Measurements from ENCODE around the gene MPDU1.
"Not testable (repeated sequence)": the region's sequence is repeated elsewhere in the genome, so short reads cannot be mapped to it uniquely, and the experiment has no call there.

MPDU1 gene

DNA sequence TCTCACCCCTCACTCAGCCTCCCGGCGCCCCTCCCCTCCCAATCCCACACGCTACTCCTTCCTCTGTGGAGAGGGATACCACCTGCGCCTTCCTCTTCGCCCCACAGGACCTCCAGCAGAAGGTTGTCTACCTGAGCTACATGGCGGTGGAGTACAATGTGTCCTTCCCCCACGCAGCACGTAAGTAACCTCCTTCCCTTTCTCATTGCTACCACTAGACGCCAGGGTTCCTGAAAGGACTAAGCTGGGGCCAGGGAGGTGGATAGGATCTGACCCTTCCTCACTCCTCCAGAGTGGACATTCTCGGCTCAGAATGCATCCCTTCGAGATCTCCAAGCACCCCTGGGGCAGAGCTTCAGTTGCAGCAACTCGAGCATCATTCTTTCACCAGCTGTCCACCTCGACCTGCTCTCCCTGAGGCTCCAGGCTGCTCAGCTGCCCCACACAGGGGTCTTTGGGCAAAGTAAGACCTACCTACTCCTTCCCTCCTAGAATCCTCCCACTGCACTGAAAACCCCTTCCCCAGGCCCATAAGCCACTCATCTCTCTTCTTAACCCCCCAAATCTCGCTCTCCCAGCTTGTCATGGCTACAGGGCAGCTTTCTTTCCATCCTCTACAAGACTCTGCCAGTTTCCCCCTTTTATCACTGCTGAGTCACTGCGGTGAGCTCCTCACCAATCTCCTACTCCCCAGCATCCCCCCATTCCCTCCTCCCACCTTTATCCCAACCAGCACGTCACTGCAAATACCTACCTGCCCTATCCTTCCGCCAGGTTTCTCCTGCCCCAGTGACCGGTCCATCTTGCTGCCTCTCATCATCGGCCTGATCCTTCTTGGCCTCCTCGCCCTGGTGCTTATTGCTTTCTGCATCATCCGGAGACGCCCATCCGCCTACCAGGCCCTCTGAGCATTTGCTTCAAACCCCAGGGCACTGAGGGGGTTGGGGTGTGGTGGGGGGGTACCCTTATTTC is 2.8 kb upstream of the MPDU1 start:
- DNase-seq (ENCODE audit: low read depth in 2 of 2): no peak

DNA sequence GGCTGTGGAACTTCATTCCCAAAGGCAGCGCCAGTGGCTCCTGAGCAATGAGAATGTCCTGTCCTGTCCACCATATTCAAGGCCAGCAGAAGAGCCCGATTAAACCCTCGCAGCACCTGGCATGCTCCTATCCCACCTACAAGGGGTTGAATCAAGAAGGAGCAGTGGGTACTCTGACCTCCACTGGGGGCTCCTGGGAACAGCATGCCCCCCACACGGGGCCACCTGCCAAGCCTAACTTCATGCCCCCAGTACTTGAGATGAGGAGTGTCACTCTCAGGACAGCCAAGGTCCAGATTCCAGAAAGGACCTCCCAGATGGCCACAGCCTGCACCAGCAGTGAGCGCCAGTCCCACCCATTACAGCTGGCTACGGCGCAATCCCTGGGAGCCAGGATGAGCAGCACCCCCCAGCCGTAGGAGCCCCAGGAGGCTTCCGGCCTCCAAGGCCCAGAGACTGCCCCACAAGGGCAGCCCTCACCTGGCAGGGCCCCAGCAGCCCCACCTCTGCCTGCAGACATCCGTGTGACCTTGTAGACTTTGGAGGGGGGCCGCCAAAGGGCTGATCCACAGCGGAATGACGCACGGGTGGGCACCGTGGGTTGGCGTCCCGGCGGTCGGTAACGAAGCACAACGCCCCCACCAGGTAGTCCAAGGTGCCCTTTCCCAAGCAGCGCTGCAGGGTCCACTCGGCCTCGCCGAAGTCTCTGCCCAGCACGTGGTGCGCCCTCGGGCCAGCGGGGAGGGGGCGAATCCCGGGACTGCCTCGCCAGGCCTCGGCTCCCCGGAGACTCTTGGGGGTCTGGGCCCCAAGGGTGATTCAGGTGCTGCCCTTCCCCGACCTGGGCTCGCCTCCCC is 1.0 kb upstream of the MPDU1 start:
- no peak for DNase-seq (ENCODE audit: low read depth in 2 of 2)

DNA sequence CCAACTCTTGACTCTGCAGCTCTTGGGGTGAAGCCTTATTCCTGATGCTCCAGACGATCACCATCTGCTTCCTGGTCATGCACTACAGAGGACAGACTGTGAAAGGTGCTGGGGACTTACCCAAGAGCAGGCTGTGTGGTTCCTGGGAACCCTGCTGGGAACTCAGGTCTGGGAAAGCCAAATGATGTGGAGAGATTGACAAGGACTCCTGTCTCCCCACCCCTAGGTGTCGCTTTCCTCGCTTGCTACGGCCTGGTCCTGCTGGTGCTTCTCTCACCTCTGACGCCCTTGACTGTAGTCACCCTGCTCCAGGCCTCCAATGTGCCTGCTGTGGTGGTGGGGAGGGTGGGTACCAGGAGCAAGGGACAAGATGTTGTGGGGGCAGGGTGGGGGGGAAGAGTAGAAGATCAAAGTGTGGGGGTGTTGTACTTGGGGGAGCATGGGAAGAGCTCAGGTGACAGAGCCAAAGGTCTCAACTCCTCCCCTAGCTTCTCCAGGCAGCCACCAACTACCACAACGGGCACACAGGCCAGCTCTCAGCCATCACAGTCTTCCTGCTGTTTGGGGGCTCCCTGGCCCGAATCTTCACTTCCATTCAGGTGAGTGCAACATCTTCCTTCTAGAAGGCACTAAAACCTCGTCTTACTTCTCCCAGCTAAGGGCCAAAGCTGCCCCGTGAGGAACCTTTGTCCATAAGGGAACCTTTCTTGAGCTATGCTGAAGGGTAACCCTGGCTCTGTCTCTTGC is 3.2 kb downstream of the MPDU1 start:
- no peak for DNase-seq (ENCODE audit: low read depth in 2 of 2)

DNA sequence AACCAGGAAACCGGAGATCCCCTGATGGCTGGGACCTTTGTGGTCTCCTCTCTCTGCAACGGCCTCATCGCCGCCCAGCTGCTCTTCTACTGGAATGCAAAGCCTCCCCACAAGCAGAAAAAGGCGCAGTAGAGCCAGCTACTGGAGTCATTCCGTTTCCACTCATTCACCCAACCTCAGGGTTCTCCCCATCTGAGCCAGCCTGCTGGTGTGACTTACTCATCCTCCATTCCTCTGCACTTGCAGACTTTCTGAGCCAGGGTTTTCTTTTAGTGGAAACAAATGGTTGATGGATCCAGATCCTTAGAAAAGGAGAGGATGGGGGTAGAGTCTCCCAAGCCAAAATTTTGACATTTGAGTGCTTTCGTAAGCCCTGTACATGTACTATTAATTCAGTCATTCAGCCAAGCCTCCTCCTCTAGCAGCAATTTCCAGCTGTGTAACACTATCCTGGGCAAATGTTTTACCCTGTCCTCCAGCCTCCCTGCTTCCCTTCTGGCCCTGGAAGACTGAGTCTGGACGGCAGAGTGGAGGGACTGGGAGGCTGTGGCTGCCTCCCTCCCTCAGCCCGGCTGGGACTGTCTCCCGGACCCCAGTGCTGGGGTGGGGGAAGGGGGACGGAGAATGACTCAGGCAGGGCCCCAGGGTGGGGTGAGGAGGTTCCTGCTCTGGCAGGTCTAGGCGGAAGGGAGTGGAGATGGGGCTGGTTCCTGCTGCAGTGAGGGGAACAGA is 3.9 kb downstream of the MPDU1 start:
- DNase-seq (ENCODE audit: low read depth in 2 of 2): peak; percentile 85 to 87

DNA sequence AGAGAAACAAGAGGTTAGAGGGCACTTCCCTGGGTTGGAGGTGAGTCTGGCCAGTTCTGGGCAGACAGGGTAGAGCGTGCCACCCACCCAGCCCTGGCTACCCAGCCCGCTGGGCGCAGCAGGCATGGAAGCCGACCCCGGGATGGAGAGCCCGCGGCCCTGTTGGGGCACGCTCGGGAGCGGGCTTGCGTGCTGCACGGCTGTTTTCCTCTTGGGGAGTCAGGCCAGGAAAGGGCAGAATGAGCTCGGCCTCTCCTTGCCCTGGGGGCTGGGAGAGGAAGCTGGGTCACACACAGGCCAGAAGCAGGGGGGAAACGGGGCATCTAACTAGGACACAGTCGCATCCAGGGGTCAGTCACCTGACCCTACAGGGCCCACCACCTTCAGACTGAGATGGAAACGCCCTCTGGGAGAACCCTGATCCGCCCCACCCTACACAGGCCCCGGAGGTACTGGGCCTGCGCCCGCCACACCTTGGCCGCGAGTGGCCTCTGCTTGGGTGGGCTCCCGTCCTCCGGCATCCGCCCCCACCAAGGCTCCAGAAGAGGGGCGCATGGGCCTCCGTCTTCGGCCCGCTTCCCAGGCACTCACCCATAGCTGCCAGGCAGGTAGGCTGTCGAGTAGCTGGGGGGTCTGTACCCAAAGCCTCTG is 5.0 kb downstream of the MPDU1 start:
- no peak for DNase-seq (ENCODE audit: low read depth in 2 of 2)

DNA sequence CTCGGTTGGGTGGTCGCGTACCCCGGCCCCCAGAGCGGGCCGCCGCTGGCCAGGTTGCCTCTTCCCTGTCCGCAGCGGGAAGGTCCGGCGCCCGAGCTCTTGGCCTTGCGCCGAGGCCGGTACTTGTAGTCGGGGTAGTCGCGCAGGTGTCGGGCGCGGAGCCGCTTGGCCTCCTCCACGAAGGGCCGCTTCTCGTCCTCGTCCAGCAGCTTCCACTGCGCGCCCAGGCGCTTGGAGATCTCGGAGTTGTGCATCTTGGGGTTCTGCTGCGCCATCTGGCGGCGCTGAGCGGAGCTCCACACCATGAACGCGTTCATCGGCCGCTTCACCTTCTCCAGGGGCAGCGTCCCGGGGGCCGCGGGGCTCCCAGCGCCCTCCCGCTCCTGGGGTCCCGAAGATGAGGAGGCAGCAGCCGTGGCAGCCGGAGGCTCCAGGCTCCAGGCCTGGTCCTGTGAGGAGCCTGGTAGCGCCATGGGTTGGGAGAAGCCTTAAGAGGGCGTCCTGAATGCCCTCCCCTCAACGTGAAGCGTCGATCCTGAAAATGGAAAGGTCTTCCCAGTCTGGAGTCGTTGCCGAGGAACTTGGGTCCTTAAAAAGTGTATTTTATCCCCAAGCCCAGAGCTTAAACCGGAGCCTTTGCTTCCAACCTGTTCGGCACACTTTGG is 5.7 kb downstream of the MPDU1 start:
- no peak for DNase-seq (ENCODE audit: low read depth in 2 of 2)

DNA sequence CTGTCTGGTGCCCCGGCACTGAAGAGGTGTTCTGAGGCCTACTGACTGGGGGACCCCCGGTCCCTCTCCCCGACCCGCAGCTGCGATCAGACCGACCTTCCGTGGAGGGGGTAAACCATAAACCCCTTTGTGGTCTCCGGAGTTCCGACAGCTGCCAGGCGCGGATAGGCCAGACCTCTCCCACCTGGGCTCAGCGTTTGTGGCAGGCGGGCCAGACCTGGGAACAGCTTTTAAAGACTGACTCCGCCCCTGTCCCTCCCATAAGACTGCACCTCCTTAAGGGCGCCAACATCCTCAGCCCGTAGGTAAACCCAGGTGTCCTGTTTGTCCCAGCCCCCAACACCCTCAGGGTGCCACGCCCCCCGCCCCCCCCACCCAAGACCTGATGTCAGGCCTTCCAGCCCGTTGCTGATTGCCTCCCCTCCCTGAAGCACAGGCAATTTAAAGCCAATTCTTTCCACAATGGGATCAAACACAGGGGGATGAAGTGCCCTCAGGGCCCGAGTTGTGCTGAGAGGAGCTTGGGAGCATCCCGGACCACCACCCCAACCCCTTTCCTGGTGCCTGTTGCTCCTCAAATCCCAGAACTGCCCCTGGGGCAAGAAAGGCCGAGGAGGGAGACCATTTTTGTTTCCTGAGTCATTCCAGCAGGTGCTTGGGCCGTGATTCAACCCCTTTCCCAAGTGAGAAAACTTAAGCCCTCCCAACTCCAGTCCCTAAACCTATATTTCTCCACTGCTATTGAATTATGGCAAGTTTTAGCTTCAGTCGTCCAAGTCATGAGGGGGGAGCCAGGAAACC is 6.4 kb downstream of the MPDU1 start, which contains the start of gene SOX15:
Gene SOX15 (minus strand): TSS at position 204 of the 801 bp plus-strand sequence. CDS start 418 bp downstream, outside the sequence.
- DNase-seq (ENCODE audit: low read depth in 2 of 2): no peak

DNA sequence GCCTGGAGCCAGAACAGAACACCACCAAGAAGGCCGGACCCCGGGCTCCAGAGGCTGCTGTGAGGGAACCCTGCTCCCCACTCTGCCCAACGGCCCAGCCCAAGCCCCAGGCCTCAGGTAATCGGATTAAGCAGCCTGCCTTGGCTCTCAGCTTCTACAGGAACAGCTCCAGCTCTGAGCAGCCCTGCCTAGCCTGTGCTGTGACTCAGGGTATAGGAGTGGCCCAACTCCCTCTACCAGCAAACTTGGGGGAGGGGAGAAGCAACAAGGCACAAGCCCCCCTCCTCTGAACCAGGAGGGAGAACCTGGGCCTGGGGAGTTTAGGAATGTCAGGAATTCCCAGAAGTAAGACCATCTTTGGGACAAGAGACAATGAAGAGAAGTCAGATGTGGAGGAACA is 7.1 kb downstream of the MPDU1 start:
- no peak for DNase-seq (ENCODE audit: low read depth in 2 of 2)

DNA sequence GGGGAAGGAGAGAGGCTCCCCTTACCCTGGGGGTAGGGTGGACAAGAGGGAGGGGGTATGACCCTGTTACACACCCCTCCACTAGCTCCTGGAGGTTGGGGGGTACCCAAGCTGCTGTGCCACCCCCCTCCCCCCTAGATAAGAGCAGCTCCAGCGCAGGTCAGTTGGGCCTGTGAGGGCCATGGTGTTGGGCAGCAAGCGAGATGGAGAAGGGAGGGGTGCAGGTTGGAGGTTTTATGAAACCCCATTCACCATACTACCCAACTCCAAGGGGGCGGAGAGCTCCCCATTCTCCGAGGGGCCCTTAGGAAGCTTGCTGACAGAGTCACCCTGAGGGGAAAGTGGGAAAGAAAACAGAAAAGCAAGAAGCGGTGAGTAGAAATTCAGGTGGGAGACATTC is 7.9 kb downstream of the MPDU1 start:
- no peak for DNase-seq (ENCODE audit: low read depth in 2 of 2)

DNA sequence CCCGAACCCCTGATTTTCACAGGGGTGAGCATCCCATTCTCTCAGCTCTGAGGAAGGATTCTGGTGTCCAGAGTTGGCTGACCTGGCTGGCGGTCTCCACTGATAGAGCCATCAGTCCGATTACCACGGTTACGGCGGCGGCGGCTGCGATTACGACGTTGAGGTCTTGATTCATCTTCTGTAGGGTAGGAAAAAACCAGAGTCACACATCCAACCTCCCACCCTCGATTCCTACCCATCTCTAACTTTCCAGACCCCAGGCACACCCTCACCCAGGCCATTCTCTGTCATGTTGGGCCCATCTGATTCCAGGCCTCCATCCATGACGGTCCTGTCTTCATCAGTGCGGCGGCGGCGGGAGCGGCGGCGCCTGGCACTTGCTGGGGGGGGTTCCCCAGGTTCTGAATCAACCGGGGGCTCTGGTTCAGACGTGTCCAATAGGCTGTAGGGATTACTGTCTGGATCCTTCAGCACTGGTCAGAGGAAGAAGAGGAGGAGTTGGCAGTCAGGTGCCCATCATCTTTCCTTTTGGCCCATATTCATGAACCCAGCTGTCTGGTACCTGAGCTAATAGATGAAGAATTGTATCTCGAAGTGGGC is 8.9 kb downstream of the MPDU1 start:
- DNase-seq (ENCODE audit: low read depth in 2 of 2): no peak

DNA sequence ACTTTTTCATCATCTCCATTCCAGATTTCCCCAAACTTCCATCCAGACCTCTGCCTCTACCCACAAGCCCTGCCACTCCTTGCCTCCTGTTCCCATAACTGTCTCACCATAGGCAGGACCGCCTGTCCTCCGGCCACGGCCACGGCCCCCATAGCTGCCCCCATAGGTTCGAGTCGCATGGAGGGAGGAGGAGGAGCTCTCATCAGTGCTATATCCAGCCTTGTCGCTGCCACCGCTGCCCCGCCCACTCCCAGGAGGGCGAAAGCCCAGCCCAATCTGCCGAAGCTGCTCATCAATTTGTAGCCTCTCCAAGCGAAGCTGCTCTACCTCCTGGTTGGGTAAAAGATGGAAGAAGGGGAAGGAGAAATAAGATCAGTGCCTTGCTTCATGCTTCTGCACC is 9.6 kb downstream of the MPDU1 start:
- DNase-seq (ENCODE audit: low read depth in 2 of 2): no peak

DNA sequence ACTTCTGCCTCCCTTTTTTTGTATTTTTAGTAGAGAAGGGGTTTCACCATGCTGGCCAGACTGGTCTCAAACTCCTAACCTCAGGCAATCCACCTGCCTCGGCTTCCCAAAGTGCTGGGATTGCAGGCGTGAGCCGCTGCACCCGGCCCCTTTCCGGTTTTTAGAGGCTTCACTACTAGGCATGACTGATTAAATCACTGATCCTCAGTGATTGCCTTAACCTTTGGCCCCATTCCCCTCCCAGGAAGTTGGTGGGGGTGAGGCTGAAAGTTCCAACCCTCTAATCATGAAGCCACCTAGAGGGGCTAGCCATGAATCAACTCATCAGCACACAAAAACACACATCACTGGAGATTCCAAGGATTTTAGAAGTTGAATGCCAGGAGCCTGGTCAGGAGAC is 13.9 kb downstream of the MPDU1 start:
- DNase-seq (ENCODE audit: low read depth in 2 of 2): not testable (repeated sequence)

DNA sequence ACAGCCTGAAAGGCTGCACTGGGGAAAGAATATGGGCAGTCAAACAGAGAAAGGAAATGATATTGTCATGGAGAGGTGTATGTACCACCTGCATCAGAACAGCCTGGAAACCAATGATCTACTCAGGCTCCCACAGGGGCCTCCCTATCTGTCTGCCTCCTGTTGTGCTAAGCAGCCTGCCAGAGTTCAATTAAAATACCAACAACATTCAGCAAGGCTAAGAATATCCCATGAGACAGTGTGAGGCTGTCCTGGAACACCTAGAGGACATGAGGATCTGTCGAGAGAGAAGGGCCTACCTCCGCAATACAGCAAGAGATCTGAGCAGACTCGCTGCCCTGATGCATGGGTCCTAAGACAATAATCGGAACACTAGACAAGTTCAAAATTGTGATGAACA is 22.6 kb downstream of the MPDU1 start:
- no peak for DNase-seq (ENCODE audit: low read depth in 2 of 2)

DNA sequence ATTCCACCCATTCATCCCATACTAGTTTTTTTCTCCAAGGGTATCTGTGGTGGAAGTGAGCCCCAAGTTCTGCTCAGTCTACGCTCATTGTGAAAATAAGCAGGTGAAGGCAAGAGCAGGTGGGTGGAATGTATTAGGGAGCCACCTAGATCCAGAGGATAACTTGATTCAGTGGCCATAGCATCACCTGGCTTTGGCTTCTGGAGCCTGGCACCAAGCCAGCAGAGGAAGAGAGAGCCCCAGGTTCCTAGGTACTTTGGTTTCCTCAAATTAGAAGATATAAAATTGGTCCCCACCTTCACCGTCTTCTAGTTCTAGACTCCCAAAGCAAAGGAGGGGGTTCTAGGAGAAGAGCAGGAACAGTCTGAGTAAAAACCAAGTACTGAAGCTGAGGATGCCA is 27.0 kb downstream of the MPDU1 start:
- DNase-seq (ENCODE audit: low read depth in 2 of 2): no peak

DNA sequence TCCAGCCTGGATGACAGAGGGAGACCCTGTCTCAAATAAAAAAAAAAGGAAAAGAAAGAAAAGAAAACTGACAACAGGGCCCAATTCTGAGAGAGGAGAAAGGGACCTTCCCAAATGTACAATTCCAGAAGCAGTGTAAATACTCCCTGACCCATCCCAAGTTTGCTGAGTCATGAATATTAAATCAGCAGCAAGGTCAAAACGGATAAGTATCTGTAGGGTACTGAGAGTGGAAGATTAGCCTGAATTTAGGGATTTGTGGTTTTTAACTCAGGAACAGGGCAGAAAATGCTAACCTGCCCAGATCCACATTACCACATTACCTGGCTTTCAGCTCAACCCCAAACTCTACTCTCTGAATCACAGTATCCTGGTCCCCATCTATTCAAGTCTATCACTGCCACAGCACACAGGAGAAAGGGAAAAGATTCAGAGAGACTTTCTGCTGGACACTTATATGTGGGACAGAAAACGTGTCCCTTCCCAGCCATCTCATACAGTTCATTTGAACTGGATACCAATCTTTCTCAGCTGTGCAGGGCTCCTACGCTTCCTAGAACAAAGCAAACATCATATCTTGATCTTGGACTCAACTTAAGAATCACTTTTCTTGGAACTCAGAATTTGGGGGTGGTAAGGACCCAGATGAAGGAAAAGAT is 28.1 kb downstream of the MPDU1 start:
- no peak for DNase-seq (ENCODE audit: low read depth in 2 of 2)

DNA sequence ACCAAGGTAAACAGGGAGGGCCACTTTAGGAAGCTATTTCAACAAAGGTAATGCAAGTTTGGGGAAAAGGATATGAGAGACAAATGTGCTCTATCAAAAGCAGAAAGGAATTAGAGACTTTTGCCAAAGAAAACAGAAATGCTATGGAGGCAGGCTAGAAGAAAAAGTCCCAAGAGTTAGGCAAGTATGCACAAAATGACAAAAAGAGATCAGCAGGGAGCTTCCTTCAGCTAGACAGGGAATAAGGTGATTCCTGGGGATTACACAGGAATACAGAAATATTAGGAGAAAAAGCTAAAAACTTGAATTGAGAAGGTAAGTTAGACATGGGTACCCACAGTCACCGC is 28.6 kb downstream of the MPDU1 start:
- no peak for DNase-seq (ENCODE audit: low read depth in 2 of 2)

DNA sequence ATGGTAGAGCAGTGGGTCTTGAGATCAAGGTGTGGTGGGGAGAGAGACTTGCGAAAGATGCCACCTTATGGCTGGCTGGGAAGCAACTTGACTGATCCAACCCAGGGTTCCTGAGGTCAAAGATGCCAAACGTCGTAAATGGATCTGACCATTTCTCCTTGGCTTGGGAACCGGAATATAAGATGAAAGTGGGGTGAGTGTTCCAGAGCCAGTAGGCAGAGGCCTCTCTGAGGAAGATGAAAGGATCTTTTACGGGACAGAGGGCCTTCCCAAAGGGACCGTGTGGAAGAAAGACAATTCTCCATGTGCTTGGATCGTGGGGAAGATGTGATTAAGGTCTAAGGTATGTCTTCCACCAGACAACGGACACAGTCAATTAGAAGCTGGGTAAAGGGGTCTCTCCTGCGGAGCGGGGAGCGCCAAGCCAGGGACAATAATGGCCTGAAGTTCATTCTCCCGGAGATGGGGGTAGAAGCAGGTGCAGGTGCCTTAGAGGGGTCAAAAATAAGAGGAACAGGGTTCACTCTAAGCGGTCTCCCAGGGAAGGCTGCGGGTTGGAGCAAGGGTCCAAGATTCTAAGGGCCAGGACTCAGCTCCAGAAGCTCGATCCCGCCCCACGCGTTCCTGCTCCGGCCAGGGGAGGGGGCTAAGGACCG is 30.2 kb downstream of the MPDU1 start:
- DNase-seq (ENCODE audit: low read depth in 2 of 2): no peak

Data from fibroblast of skin of left biceps (primary cell).